Measurements from ENCODE around the gene SLC6A18. TPM values are rescaled to one million over a fixed set of nuclear protein-coding genes. Genes with fewer than 3 reads are reported as not detected.

The SLC6A18 gene
- total and polyA plus RNA-seq, 2 of the 4 experiments (the other 2 are of a cell fraction): not detected

- Histone ChIP-seq H3K79me1 (ENCODE audit: low read depth in 1 of 2, low read length in 2 of 2) (no peaks in the 10 kb centered on the region), H3K4me1 (ENCODE audit: control insufficient read depth, insufficient read depth, low read length) (no peaks in the 10 kb centered on the region), H2BK5ac (ENCODE audit: low read depth, low read length, poor library complexity, severe bottlenecking) (no peak overlapping the region), H3K4me3 (ENCODE audit: insufficient read depth, low read depth, low read length) (no peak overlapping the region), H4K20me1 (ENCODE audit: insufficient read depth, low read length) (no peaks in the 10 kb centered on the region), H4K5ac (ENCODE audit: low read depth, low read length) (no peak overlapping the region), H3K4ac (ENCODE audit: low read depth, low read length) (no peak overlapping the region), H2AK9ac (replicated peaks; ENCODE audit: low read depth, low read length, poor library complexity) (no peak overlapping the region), H3K36me3 (ENCODE audit: control insufficient read depth, insufficient read depth, low read length) (no peaks in the 10 kb centered on the region), H4K91ac (ENCODE audit: insufficient read depth, low read depth, low read length) (no peak overlapping the region), H3K23ac (ENCODE audit: low read depth, low read length) (no peak overlapping the region), H3K27ac (ENCODE audit: insufficient read depth, low read length) (no peak overlapping the region), H3K56ac (ENCODE audit: extremely low read depth, insufficient read depth, low read length) (no peak overlapping the region), H3K4me2 (ENCODE audit: low read depth, low read length) (no peak overlapping the region), H3K14ac (replicated peaks; ENCODE audit: low read depth, low read length) (no peak overlapping the region), H3K9ac (ENCODE audit: low read depth, low read length) (no peak overlapping the region), H2AFZ (replicated peaks; ENCODE audit: low read length, poor library complexity) (no peak overlapping the region), H3K18ac (ENCODE audit: low read depth, low read length) (no peak overlapping the region), H2BK15ac (ENCODE audit: low read depth, low read length) (no peak overlapping the region), H3K27me3 (ENCODE audit: control insufficient read depth, insufficient read depth, low read length) (no peaks in the 10 kb centered on the region), H4K8ac (ENCODE audit: low read depth in 2 of 2, low read length in 2 of 2) (no peak overlapping the region), H3K9me1 (ENCODE audit: insufficient read depth, low read length) (no peaks in the 10 kb centered on the region), H2BK120ac (ENCODE audit: low read depth, low read length) (no peak overlapping the region), H2AK5ac (ENCODE audit: low read depth, low read length) (no peak overlapping the region), H3K9me3 (ENCODE audit: control insufficient read depth, insufficient read depth, low read length) (peaks cover 21% of the 10 kb centered on the region), H2BK20ac (ENCODE audit: low read depth, low read length) (no peak overlapping the region)
- WGBS, 2 experiments (ENCODE audit: extremely low coverage in 2 of 2, insufficient read length in 1 of 2): 79% methylated on average over 4 of the region's 16 CpGs; no CpG with 5 or more reads in 1 of the 2 experiments
- ChIA-PET POLR2A (ENCODE audit: unreplicated experiment) (no interaction called here), CTCF (no interaction called here)
- in situ Hi-C loops (cut with MboI; ENCODE audit: low sequenced_read_pairs): no loop called here
- no TSS peak for BruUV-seq (replicated peaks)
- ATAC-seq (ENCODE audit: low read depth) (no peak), DNase-seq (no peak)
- dilution Hi-C loops (cut with HindIII; ENCODE audit: low sequenced_read_pairs, unreplicated experiment): no loop called here
- TF ChIP-seq MAZ (IDR thresholded peaks at IDR 0.05; ENCODE audit: borderline replicate concordance, low read depth, low read length) (no peak), CHD1 (IDR thresholded peaks at IDR 0.05; ENCODE audit: low read depth, low read length) (no peak), ELK1 (IDR thresholded peaks at IDR 0.05; ENCODE audit: borderline replicate concordance, low read depth, low read length) (no peak), BHLHE40 (IDR thresholded peaks at IDR 0.05; ENCODE audit: low read depth, low read length) (no peak), POLR2A (IDR thresholded peaks at IDR 0.05; ENCODE audit: low read depth, low read length) (no peak), SMC3 (IDR thresholded peaks at IDR 0.05; ENCODE audit: low read depth, low read length) (no peak), RAD21 (IDR thresholded peaks at IDR 0.05; ENCODE audit: low read length) (no peak), USF2 (IDR thresholded peaks at IDR 0.05; ENCODE audit: low read depth, low read length) (no peak), RFX5 (IDR thresholded peaks at IDR 0.05; ENCODE audit: low read depth, low read length) (no peak), MXI1 (IDR thresholded peaks at IDR 0.05; ENCODE audit: borderline replicate concordance, low read depth, low read length) (no peak), RCOR1 (IDR thresholded peaks at IDR 0.05; ENCODE audit: insufficient replicate concordance, low read length) (no peak), CTCF (conservative IDR thresholded peaks at IDR 0.05; ENCODE audit: low read depth, low read length) (no peak), CEBPB (IDR thresholded peaks at IDR 0.05; ENCODE audit: low read depth, low read length) (no peak), NFE2L2 (IDR thresholded peaks at IDR 0.05; ENCODE audit: low read depth, low read length) (no peak), FOS (IDR thresholded peaks at IDR 0.05; ENCODE audit: low read depth, low read length) (no peak), MAFK (IDR thresholded peaks at IDR 0.05; ENCODE audit: low read depth, low read length) (no peak)
- intact Hi-C loops (cut with micrococcal nuclease): no loop called here
These were observed 56.1 kb downstream of the SLC6A18 start for GRCh38 chr5:1281038-1281882.
